PFSK-1 (cell line): Measurements from ENCODE around the gene LENG1.

ENCODE experiments used
- FOXP2 ChIP-seq: optimal IDR thresholded peaks from 2 replicates; pipeline ENCODE3; 2011; ENCODE audit warnings: borderline replicate concordance, control low read depth, inconsistent platforms; ENCODE audit not compliant: insufficient read depth; ENCODE audit errors: extremely low read length, extremely low read depth
- POLR2AphosphoS5 ChIP-seq: IDR thresholded peaks from 2 replicates; pipeline ENCODE4 v1.6.1; 2012; ENCODE audit warnings: low read depth, mild to moderate bottlenecking, control low read depth, low read length, moderate library complexity
- REST ChIP-seq, 2 experiments: IDR thresholded peaks; 2 replicates each; pipeline versions ENCODE4 v1.6.1 to v1.8.0; 2011 to 2012; ENCODE audit warnings: low read depth in 2 of 2, low read length in 2 of 2, control low read depth in 1 of 2, inconsistent platforms in 1 of 2, mild to moderate bottlenecking in 1 of 2, moderate library complexity in 1 of 2; ENCODE audit not compliant: insufficient read depth in 1 of 2
- SIN3A ChIP-seq: IDR thresholded peaks from 2 replicates; pipeline ENCODE4 v1.6.1; 2012; ENCODE audit warnings: mild to moderate bottlenecking, low read length, moderate library complexity, borderline replicate concordance; ENCODE audit not compliant: insufficient read depth
- TAF1 ChIP-seq: IDR thresholded peaks from 2 replicates; pipeline ENCODE4 v1.6.1; 2012; ENCODE audit warnings: low read length, control low read depth, borderline replicate concordance; ENCODE audit not compliant: insufficient read depth

GRCh38 chr19:54179921-54180461 lies 20.5 kb upstream of the LENG1 start:
- TF ChIP-seq POLR2AphosphoS5 (no peak), SIN3A (no peak), REST (IDR thresholded peaks at IDR 0.05; ENCODE audit: insufficient read depth in 1 of 2, low read depth in 2 of 2, low read length in 2 of 2) (no peak), TAF1 (no peak), FOXP2 (no peak)
